GM23338 (cell line): ENCODE results near the gene PHTF1. TPM values are rescaled to one million over a fixed set of nuclear protein-coding genes. Genes with fewer than 3 reads are reported as not detected.

Experiments used
- ATAC-seq: fragments of 200-7000 bp; cut with Tn5 transposase; 3 replicates; pipeline ENCODE4 v1.9.1; 2020
- DNase-seq: peaks from one replicate; pipeline ENCODE4 v3.0.0-alpha.2; 2015; ENCODE audit warnings: low spot score
- H2AFZ ChIP-seq: fragments of 200-600 bp; sonication (generic); 2 replicates; pipeline ENCODE4 v1.8.0; 2016; ENCODE audit warnings: antibody characterized with exemption, mild to moderate bottlenecking, moderate library complexity
- H3F3A ChIP-seq: fragments of 200-600 bp; sonication (generic); replicated peaks from 2 replicates; pipeline ENCODE4 v1.8.0; 2017; ENCODE audit warnings: antibody characterized with exemption, mixed run types, low read depth
- H3K27ac ChIP-seq: fragments of 200-600 bp; sonication (generic); 2 replicates; pipeline ENCODE4 v1.6.1; 2016; ENCODE audit warnings: low read depth
- H3K27me3 ChIP-seq: fragments of 200-600 bp; sonication (generic); 2 replicates; pipeline ENCODE4 v1.8.0; 2016; ENCODE audit warnings: mild to moderate bottlenecking, mixed run types, moderate library complexity; ENCODE audit not compliant: insufficient read depth
- H3K36me3 ChIP-seq: fragments of 200-600 bp; sonication (generic); 2 replicates; pipeline ENCODE4 v1.8.0; 2016; ENCODE audit warnings: mild to moderate bottlenecking; ENCODE audit not compliant: insufficient read depth
- H3K4me1 ChIP-seq: fragments of 200-600 bp; sonication (generic); 2 replicates; pipeline ENCODE4 v1.8.0; 2016; ENCODE audit warnings: mild to moderate bottlenecking, moderate library complexity; ENCODE audit not compliant: insufficient read depth
- H3K4me2 ChIP-seq: fragments of 200-600 bp; sonication (generic); 2 replicates; pipeline ENCODE4 v1.7.1; 2017; ENCODE audit warnings: mixed run types
- H3K4me3 ChIP-seq: fragments of 200-600 bp; sonication (generic); 2 replicates; pipeline ENCODE4 v1.6.1; 2016; ENCODE audit warnings: mixed run types
- H3K79me2 ChIP-seq: fragments of 200-600 bp; sonication (generic); replicated peaks from 2 replicates; pipeline ENCODE4 v1.8.0; 2017; ENCODE audit warnings: mild to moderate bottlenecking; ENCODE audit not compliant: insufficient read depth
- H3K9me2 ChIP-seq: fragments of 200-600 bp; sonication (generic); 2 replicates; pipeline ENCODE4 v1.8.0; 2017; ENCODE audit not compliant: insufficient read depth
- H4K20me1 ChIP-seq: fragments of 200-600 bp; sonication (generic); replicated peaks from 2 replicates; pipeline ENCODE4 v1.8.0; 2017; ENCODE audit warnings: mild to moderate bottlenecking; ENCODE audit not compliant: insufficient read depth
- H3K27ac Mint-ChIP-seq: 2 replicates; pipeline ENCODE4 v1.8.0; 2020; ENCODE audit warnings: inconsistent platforms, mild to moderate bottlenecking, moderate library complexity, mixed read lengths
- H3K27me3 Mint-ChIP-seq: 3 replicates; pipeline ENCODE4 v1.8.0; 2022; ENCODE audit warnings: low read depth, mild to moderate bottlenecking, moderate library complexity, mixed read lengths, inconsistent platforms; ENCODE audit not compliant: insufficient read depth, poor library complexity
- H3K36me3 Mint-ChIP-seq: 3 replicates; pipeline ENCODE4 v1.8.0; 2021; ENCODE audit warnings: low read depth, mild to moderate bottlenecking, inconsistent platforms, moderate library complexity, mixed read lengths
- H3K4me1 Mint-ChIP-seq: 3 replicates; pipeline ENCODE4 v1.8.0; 2020; ENCODE audit warnings: mild to moderate bottlenecking, inconsistent platforms, mixed read lengths
- H3K4me3 Mint-ChIP-seq: 3 replicates; pipeline ENCODE4 v1.8.0; 2021; ENCODE audit warnings: moderate library complexity, mild to moderate bottlenecking, inconsistent platforms, mixed read lengths
- H3K9me3 Mint-ChIP-seq: 3 replicates; pipeline ENCODE4 v1.8.0; 2020; ENCODE audit warnings: moderate library complexity, mild to moderate bottlenecking, inconsistent platforms, mixed read lengths
- CREB1 ChIP-seq: fragments of 250-450 bp; sonication (Bioruptor Pico); IDR thresholded peaks from 2 replicates; pipeline ENCODE4 v1.5.0; 2020; ENCODE audit warnings: low read depth, mild to moderate bottlenecking, moderate library complexity
- ETS1 ChIP-seq: IDR thresholded peaks from 2 replicates; pipeline ENCODE4 v1.6.1; 2016; ENCODE audit warnings: antibody characterized with exemption
- EZH2 ChIP-seq: fragments of 200-600 bp; sonication (generic); IDR thresholded peaks from one replicate; pipeline ENCODE4 v1.8.0; 2017; ENCODE audit warnings: antibody characterized with exemption, mild to moderate bottlenecking, low read depth; ENCODE audit not compliant: unreplicated experiment
- EZH2phosphoT487 ChIP-seq: fragments of 200-600 bp; sonication (generic); IDR thresholded peaks from one replicate; pipeline ENCODE4 v1.8.1; 2018; ENCODE audit warnings: antibody characterized with exemption; ENCODE audit not compliant: unreplicated experiment
- JUNB ChIP-seq: IDR thresholded peaks from one replicate; pipeline ENCODE4 v1.6.1; 2016; ENCODE audit warnings: antibody characterized with exemption; ENCODE audit not compliant: unreplicated experiment
- NANOG ChIP-seq: IDR thresholded peaks from 2 replicates; pipeline ENCODE4 v1.6.1; 2016; ENCODE audit warnings: antibody characterized with exemption, borderline replicate concordance
- POLR2AphosphoS5 ChIP-seq: IDR thresholded peaks from 2 replicates; pipeline ENCODE4 v1.6.1; 2016; ENCODE audit warnings: antibody characterized with exemption, low read depth
- STAT1 ChIP-seq: IDR thresholded peaks from one replicate; pipeline ENCODE4 v1.6.1; 2016; ENCODE audit warnings: antibody characterized with exemption; ENCODE audit not compliant: unreplicated experiment
- ZNF114 ChIP-seq: fragments of 250-450 bp; sonication (Bioruptor Pico); IDR thresholded peaks from 2 replicates; pipeline ENCODE4 v1.5.0; 2020; ENCODE audit warnings: mild to moderate bottlenecking, moderate library complexity
- ZNF331 ChIP-seq: fragments of 250-450 bp; sonication (Bioruptor Pico); IDR thresholded peaks from 2 replicates; pipeline ENCODE4 v1.5.0; 2020; ENCODE audit warnings: low read depth, mild to moderate bottlenecking, moderate library complexity
- ZNF462 ChIP-seq: fragments of 250-450 bp; sonication (Bioruptor Pico); IDR thresholded peaks from 2 replicates; pipeline ENCODE4 v1.5.0; 2020; ENCODE audit warnings: mild to moderate bottlenecking, moderate library complexity
- polyA plus RNA-seq: library from polyadenylated mRNA; unstranded; fragments of >200 nt; fragmentation: Nextera tagmentation; extraction: Ambion mirVana; gene quantifications from 2 replicates; pipeline ENCODE4 v1.2.1, GENCODE V29; 2016
- total RNA-seq: library from RNA; depleted of rRNA; stranded (reverse); fragments of >200 nt; shearing (Covaris generic); gene quantifications from 2 replicates; pipeline ENCODE4 v1.2.3, GENCODE V29; 2014
- TF ChIP-seq, protein P1 (sequence below): IDR thresholded peaks from one replicate; pipeline ENCODE4 v1.6.1; 2018; ENCODE audit warnings: antibody characterized with exemption; ENCODE audit not compliant: unreplicated experiment

The PHTF1 gene
- total and polyA plus RNA-seq, 2 experiments from 2014 or later = 19.1 to 21.6 TPM

- TF ChIP-seq, protein P1, sequence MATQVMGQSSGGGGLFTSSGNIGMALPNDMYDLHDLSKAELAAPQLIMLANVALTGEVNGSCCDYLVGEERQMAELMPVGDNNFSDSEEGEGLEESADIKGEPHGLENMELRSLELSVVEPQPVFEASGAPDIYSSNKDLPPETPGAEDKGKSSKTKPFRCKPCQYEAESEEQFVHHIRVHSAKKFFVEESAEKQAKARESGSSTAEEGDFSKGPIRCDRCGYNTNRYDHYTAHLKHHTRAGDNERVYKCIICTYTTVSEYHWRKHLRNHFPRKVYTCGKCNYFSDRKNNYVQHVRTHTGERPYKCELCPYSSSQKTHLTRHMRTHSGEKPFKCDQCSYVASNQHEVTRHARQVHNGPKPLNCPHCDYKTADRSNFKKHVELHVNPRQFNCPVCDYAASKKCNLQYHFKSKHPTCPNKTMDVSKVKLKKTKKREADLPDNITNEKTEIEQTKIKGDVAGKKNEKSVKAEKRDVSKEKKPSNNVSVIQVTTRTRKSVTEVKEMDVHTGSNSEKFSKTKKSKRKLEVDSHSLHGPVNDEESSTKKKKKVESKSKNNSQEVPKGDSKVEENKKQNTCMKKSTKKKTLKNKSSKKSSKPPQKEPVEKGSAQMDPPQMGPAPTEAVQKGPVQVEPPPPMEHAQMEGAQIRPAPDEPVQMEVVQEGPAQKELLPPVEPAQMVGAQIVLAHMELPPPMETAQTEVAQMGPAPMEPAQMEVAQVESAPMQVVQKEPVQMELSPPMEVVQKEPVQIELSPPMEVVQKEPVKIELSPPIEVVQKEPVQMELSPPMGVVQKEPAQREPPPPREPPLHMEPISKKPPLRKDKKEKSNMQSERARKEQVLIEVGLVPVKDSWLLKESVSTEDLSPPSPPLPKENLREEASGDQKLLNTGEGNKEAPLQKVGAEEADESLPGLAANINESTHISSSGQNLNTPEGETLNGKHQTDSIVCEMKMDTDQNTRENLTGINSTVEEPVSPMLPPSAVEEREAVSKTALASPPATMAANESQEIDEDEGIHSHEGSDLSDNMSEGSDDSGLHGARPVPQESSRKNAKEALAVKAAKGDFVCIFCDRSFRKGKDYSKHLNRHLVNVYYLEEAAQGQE = no peak
- TF ChIP-seq JUNB (no peak), STAT1 (no peak), CREB1 (CRISPR knock-in tag) (no peak), NANOG (no peak), ZNF114 (CRISPR knock-in tag) (no peak), EZH2phosphoT487 (no peak)
These were observed 45.9 kb upstream of the PHTF1 start (continued) for GRCh38 chr1:113805256-113805531.

GRCh38 chr1:113804421-113805255 is 45.4 kb upstream of the PHTF1 start:
- Histone ChIP-seq H3K4me1 (peaks cover 10% of the 10 kb centered on the region), H3K4me3 (no peak overlapping the region), H3K27ac (no peak overlapping the region), H3K9me2 (no peaks in the 10 kb centered on the region), H3K36me3 (no peaks in the 10 kb centered on the region), H4K20me1 (peaks cover 29% of the 10 kb centered on the region; the same call in 1 of the 2 replicates), H3K27me3 (no peaks in the 10 kb centered on the region), H3F3A (no peaks in the 10 kb centered on the region), H3K4me2 (no peak overlapping the region), H2AFZ (no peak overlapping the region), H3K79me2 (peaks cover 100% of the 10 kb centered on the region)
- DNase-seq (no peak), ATAC-seq (no peak)
- H3K27ac Mint-ChIP-seq = 0 out of 2 replicates have a peak overlapping the region, but pooled peaks have one; percentile 18
- H3K27me3 Mint-ChIP-seq = no peaks in the 10 kb centered on the region
- H3K9me3 Mint-ChIP-seq = no peaks in the 10 kb centered on the region
- H3K4me3 Mint-ChIP-seq = no peak overlapping the region
- peaks cover 7% of the 10 kb centered on the region; the same call in 2 of the 3 replicates for H3K36me3 Mint-ChIP-seq
- peaks cover 8% of the 10 kb centered on the region for H3K4me1 Mint-ChIP-seq
- TF ChIP-seq ZNF114 (CRISPR knock-in tag) = no peak
- no peak for TF ChIP-seq POLR2AphosphoS5
- no peak for TF ChIP-seq EZH2
- no peak for TF ChIP-seq ETS1
- no peak for TF ChIP-seq ZNF331 (CRISPR knock-in tag)
- no peak for TF ChIP-seq ZNF462
- TF ChIP-seq JUNB = no peak
- no peak for TF ChIP-seq EZH2phosphoT487
